ENCODE measurements around the gene MTX3. TPM values are rescaled to one million over a fixed set of nuclear protein-coding genes. Genes with fewer than 3 reads are reported as not detected.

The MTX3 gene
- total RNA-seq (10 to 100 TPM; 12.9 to 31.0 (median 24.4) TPM), polyA plus RNA-seq (1 to 10 TPM; 2.1 to 2.2 TPM), total RNA-seq (56.8 reads per million, percentile 74 among the genes with 10 or more reads in this experiment)

GRCh38 chr5:79990598-79991507 is at the start of gene MTX3:
Gene MTX3 (minus strand): TSS chr5:79991262. CDS start chr5:79991238, 24 bp downstream.
- H3K4me3 Mint-ChIP-seq: peak within 1 kb of the TSS; percentile 76 to 93 (median 88)
- peaks cover 0 to 13% (median 8%) of the 10 kb centered on the region in 5 donors for H3K27me3 Mint-ChIP-seq
- Histone ChIP-seq H3K4me3 (ENCODE audit: low read length) (peak within 1 kb of the TSS; percentile 80), H3K9me3 (ENCODE audit: control insufficient read depth in 2 of 3, low read length in 3 of 3) (no peaks in the 10 kb centered on the region), H3K27ac (ENCODE audit: low read depth, low read length) (peak within 1 kb of the TSS; percentile 75), H3K27me3 (ENCODE audit: control insufficient read depth in 2 of 2, insufficient read depth in 2 of 2, low read length in 2 of 2) (no peaks in the 10 kb centered on the region), H3K4me1 (ENCODE audit: control insufficient read depth in 2 of 2, insufficient read depth in 2 of 2, low read length in 2 of 2) (peaks cover 17 to 18% of the 10 kb centered on the region in 2 donors), H3K36me3 (ENCODE audit: control insufficient read depth in 2 of 3, insufficient read depth in 3 of 3, low read length in 3 of 3) (peaks cover 0 to 21% (median 3%) of the 10 kb centered on the region in 3 experiments)
- POLR2A ChIA-PET: interaction anchor here (0.5 to 3.3 kb wide), 8 partner anchors 10 to 364 kb away, joined by 3 to 40 read pairs (median 4); partner anchors contain the start of gene SERINC5
- H3K4me1 Mint-ChIP-seq: peaks cover 17 to 47% (median 36%) of the 10 kb centered on the region in 7 donors
- ATAC-seq: peak; percentile 97
- CTCF ChIA-PET: no interaction called here
- intact Hi-C loops (cut with micrococcal nuclease): loop anchor here (1.0 to 10.0 kb wide), 18 partner anchors 9 to 1981 kb away; partner anchors contain the start of genes HOMER1 (in 2 of the 2), JMY (in 2 of the 2), TENT2 (in 2 of the 2) and ATG10 (in 1 of the 2)
- H3K36me3 Mint-ChIP-seq: peaks cover 14 to 41% (median 20%) of the 10 kb centered on the region in 5 donors
- peak within 1 kb of the TSS; percentile 82 to 95 (median 92) for H3K27ac Mint-ChIP-seq
- DNase-seq: peak; percentile 65 to 85 (median 82)
- H3K9me3 Mint-ChIP-seq: peaks cover 0 to 16% (median 0%) of the 10 kb centered on the region in 11 donors

GRCh38 chr5:80039650-80040049 is 48.6 kb upstream of the MTX3 start:
- H3K4me1 ChIP-seq (ENCODE audit: control insufficient read depth in 2 of 2, insufficient read depth in 2 of 2, low read length in 2 of 2): peaks cover 0 to 3% of the 10 kb centered on the region in 2 donors
- Mint-ChIP-seq H3K4me3 (no peak overlapping the region), H3K9me3 (no peaks in the 10 kb centered on the region), H3K36me3 (peaks cover 0 to 10% (median 3%) of the 10 kb centered on the region in 5 donors), H3K27ac (no peak overlapping the region), H3K4me1 (peaks cover 0 to 10% (median 7%) of the 10 kb centered on the region in 7 donors), H3K27me3 (peaks cover 47 to 66% (median 55%) of the 10 kb centered on the region in 5 donors)
- peaks cover 0 to 15% of the 10 kb centered on the region in 2 donors for H3K27me3 ChIP-seq (ENCODE audit: control insufficient read depth in 2 of 2, insufficient read depth in 2 of 2, low read length in 2 of 2)
- ChIA-PET POLR2A (no interaction called here), CTCF (no interaction called here)
- DNase-seq (no peak), ATAC-seq (no peak)
- H3K27ac ChIP-seq (ENCODE audit: low read depth, low read length): no peak overlapping the region
- H3K9me3 ChIP-seq (ENCODE audit: control insufficient read depth in 2 of 3, low read length in 3 of 3): no peaks in the 10 kb centered on the region
- no peaks in the 10 kb centered on the region for H3K36me3 ChIP-seq (ENCODE audit: control insufficient read depth in 2 of 3, insufficient read depth in 3 of 3, low read length in 3 of 3)
- intact Hi-C loops (cut with micrococcal nuclease): no loop called here
- H3K4me3 ChIP-seq (ENCODE audit: low read length): no peak overlapping the region

- H3K4me1 ChIP-seq (ENCODE audit: control insufficient read depth in 2 of 2, insufficient read depth in 2 of 2, low read length in 2 of 2): peaks cover 0 to 3% of the 10 kb centered on the region in 2 donors
- H3K36me3 ChIP-seq (ENCODE audit: control insufficient read depth in 2 of 3, insufficient read depth in 3 of 3, low read length in 3 of 3): no peaks in the 10 kb centered on the region
- Mint-ChIP-seq H3K4me3 (no peak overlapping the region), H3K4me1 (peaks cover 0 to 23% (median 10%) of the 10 kb centered on the region in 7 donors), H3K9me3 (peaks cover 0 to 1% (median 0%) of the 10 kb centered on the region in 11 donors), H3K27ac (no peak overlapping the region), H3K27me3 (peaks cover 60 to 71% (median 69%) of the 10 kb centered on the region in 5 donors), H3K36me3 (peaks cover 0 to 1% (median 0%) of the 10 kb centered on the region in 5 donors)
- peaks cover 0 to 17% of the 10 kb centered on the region in 2 donors for H3K27me3 ChIP-seq (ENCODE audit: control insufficient read depth in 2 of 2, insufficient read depth in 2 of 2, low read length in 2 of 2)
- no peak overlapping the region for H3K27ac ChIP-seq (ENCODE audit: low read depth, low read length)
- no peak for DNase-seq
- intact Hi-C loops (cut with micrococcal nuclease): no loop called here
- ChIA-PET CTCF (no interaction called here), POLR2A (interaction anchor here (0.6 kb wide), 1 partner anchor 1261 kb away, joined by 3 read pairs; no protein-coding TSS in a partner anchor)
- ATAC-seq: no peak
- H3K9me3 ChIP-seq (ENCODE audit: control insufficient read depth in 2 of 3, low read length in 3 of 3): no peaks in the 10 kb centered on the region
- no peak overlapping the region for H3K4me3 ChIP-seq (ENCODE audit: low read length)
Observed at GRCh38 chr5:80037366-80037765, 46.3 kb upstream of the MTX3 start.

- intact Hi-C loops (cut with micrococcal nuclease): no loop called here
- peaks cover 0 to 23% (median 10%) of the 10 kb centered on the region in 7 donors for H3K4me1 Mint-ChIP-seq
- H3K9me3 ChIP-seq (ENCODE audit: control insufficient read depth in 2 of 3, low read length in 3 of 3): no peaks in the 10 kb centered on the region
- peaks cover 0 to 3% of the 10 kb centered on the region in 2 donors for H3K4me1 ChIP-seq (ENCODE audit: control insufficient read depth in 2 of 2, insufficient read depth in 2 of 2, low read length in 2 of 2)
- peaks cover 0 to 4% (median 0%) of the 10 kb centered on the region in 5 donors for H3K36me3 Mint-ChIP-seq
- no peak overlapping the region for H3K4me3 Mint-ChIP-seq
- peaks cover 0 to 17% of the 10 kb centered on the region in 2 donors for H3K27me3 ChIP-seq (ENCODE audit: control insufficient read depth in 2 of 2, insufficient read depth in 2 of 2, low read length in 2 of 2)
- DNase-seq: no peak
- ChIA-PET POLR2A (no interaction called here), CTCF (no interaction called here)
- ATAC-seq: no peak
- no peak overlapping the region for H3K4me3 ChIP-seq (ENCODE audit: low read length)
- H3K27ac Mint-ChIP-seq: no peak overlapping the region
- no peak overlapping the region for H3K27ac ChIP-seq (ENCODE audit: low read depth, low read length)
- peaks cover 0 to 1% (median 0%) of the 10 kb centered on the region in 11 donors for H3K9me3 Mint-ChIP-seq
- no peaks in the 10 kb centered on the region for H3K36me3 ChIP-seq (ENCODE audit: control insufficient read depth in 2 of 3, insufficient read depth in 3 of 3, low read length in 3 of 3)
- peaks cover 60 to 71% (median 66%) of the 10 kb centered on the region in 5 donors for H3K27me3 Mint-ChIP-seq
Observed at GRCh38 chr5:80036615-80037014, 45.6 kb upstream of the MTX3 start.

GRCh38 chr5:80035839-80036238 is 44.8 kb upstream of the MTX3 start:
- no peak overlapping the region for H3K27ac Mint-ChIP-seq
- peak overlapping the region; percentile 6 to 63 (median 51) for H3K4me3 Mint-ChIP-seq
- ATAC-seq (no peak), DNase-seq (no peak)
- peaks cover 59 to 76% (median 64%) of the 10 kb centered on the region in 5 donors for H3K27me3 Mint-ChIP-seq
- CTCF ChIA-PET: no interaction called here
- intact Hi-C loops (cut with micrococcal nuclease): no loop called here
- POLR2A ChIA-PET: no interaction called here
- H3K36me3 Mint-ChIP-seq: peaks cover 0 to 4% (median 0%) of the 10 kb centered on the region in 5 donors
- Histone ChIP-seq H3K36me3 (ENCODE audit: control insufficient read depth in 2 of 3, insufficient read depth in 3 of 3, low read length in 3 of 3) (no peaks in the 10 kb centered on the region), H3K27ac (ENCODE audit: low read depth, low read length) (no peak overlapping the region), H3K9me3 (ENCODE audit: control insufficient read depth in 2 of 3, low read length in 3 of 3) (no peaks in the 10 kb centered on the region), H3K4me1 (ENCODE audit: control insufficient read depth in 2 of 2, insufficient read depth in 2 of 2, low read length in 2 of 2) (peaks cover 0 to 10% of the 10 kb centered on the region in 2 donors), H3K4me3 (ENCODE audit: low read length) (no peak overlapping the region), H3K27me3 (ENCODE audit: control insufficient read depth in 2 of 2, insufficient read depth in 2 of 2, low read length in 2 of 2) (peaks cover 0 to 17% of the 10 kb centered on the region in 2 donors)
- H3K4me1 Mint-ChIP-seq: peaks cover 0 to 26% (median 17%) of the 10 kb centered on the region in 7 donors
- H3K9me3 Mint-ChIP-seq: peaks cover 0 to 1% (median 0%) of the 10 kb centered on the region in 11 donors

GRCh38 chr5:80034962-80035821 is 44.1 kb upstream of the MTX3 start, which contains the start of gene THBS4:
Gene THBS4 (plus strand): TSS chr5:80035348. CDS start chr5:80035538, 190 bp downstream.
- ChIA-PET CTCF (no interaction called here), POLR2A (no interaction called here)
- peaks cover 0 to 17% of the 10 kb centered on the region in 2 donors for H3K27me3 ChIP-seq (ENCODE audit: control insufficient read depth in 2 of 2, insufficient read depth in 2 of 2, low read length in 2 of 2)
- no peaks in the 10 kb centered on the region for H3K36me3 ChIP-seq (ENCODE audit: control insufficient read depth in 2 of 3, insufficient read depth in 3 of 3, low read length in 3 of 3)
- H3K4me1 Mint-ChIP-seq: peaks cover 0 to 27% (median 18%) of the 10 kb centered on the region in 7 donors
- peaks cover 0 to 4% (median 0%) of the 10 kb centered on the region in 5 donors for H3K36me3 Mint-ChIP-seq
- H3K9me3 Mint-ChIP-seq: peaks cover 0 to 1% (median 0%) of the 10 kb centered on the region in 11 donors
- peaks cover 0 to 11% of the 10 kb centered on the region in 2 donors for H3K4me1 ChIP-seq (ENCODE audit: control insufficient read depth in 2 of 2, insufficient read depth in 2 of 2, low read length in 2 of 2)
- H3K27ac Mint-ChIP-seq: no peak within 1 kb of the TSS
- H3K9me3 ChIP-seq (ENCODE audit: control insufficient read depth in 2 of 3, low read length in 3 of 3): no peaks in the 10 kb centered on the region
- no peak for ATAC-seq
- intact Hi-C loops (cut with micrococcal nuclease): no loop called here
- H3K27me3 Mint-ChIP-seq: peaks cover 55 to 73% (median 62%) of the 10 kb centered on the region in 5 donors
- H3K27ac ChIP-seq (ENCODE audit: low read depth, low read length): no peak within 1 kb of the TSS
- peak within 1 kb of the TSS; percentile 52 to 81 (median 68) for H3K4me3 Mint-ChIP-seq
- H3K4me3 ChIP-seq (ENCODE audit: low read length): no peak within 1 kb of the TSS
- DNase-seq: peak in 1 of 9 donors; percentile 6
